ENCODE results near the gene ACAP1. TPM values are rescaled to one million over a fixed set of nuclear protein-coding genes. Genes with fewer than 3 reads are reported as not detected.

ACAP1 gene
- total and polyA plus RNA-seq, 12 donors: 2.1 to 54.7 (median 10.8) TPM

DNA sequence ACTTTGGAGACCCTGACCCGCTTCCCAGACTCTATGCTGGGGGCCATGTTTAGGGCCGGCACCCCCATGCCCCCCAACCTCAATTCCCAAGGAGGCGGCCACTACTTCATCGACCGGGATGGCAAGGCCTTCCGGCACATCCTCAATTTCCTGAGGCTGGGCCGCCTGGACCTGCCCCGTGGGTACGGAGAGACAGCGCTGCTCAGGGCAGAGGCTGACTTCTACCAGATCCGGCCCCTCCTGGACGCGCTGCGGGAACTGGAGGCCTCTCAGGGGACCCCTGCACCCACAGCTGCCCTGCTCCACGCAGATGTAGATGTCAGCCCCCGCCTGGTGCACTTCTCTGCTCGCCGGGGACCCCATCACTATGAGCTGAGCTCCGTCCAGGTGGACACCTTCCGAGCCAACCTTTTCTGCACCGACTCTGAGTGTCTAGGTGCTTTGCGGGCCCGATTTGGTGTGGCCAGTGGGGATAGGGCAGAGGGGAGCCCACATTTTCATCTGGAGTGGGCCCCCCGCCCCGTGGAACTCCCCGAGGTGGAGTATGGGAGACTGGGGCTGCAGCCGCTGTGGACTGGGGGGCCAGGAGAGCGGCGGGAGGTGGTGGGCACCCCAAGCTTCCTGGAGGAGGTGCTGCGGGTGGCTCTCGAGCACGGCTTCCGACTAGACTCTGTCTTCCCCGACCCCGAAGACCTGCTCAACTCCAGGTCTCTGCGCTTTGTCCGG lies 16.7 kb downstream of the ACAP1 start:
- H3K27me3 ChIP-seq: no peaks in the 10 kb centered on the region
- H3K27ac ChIP-seq: peak overlapping the region in 1 of 5 donors; percentile 99
- WGBS, 4 donors: 89 to 92% (median 90%) methylated on average over 19 to 37 of the region's 37 CpGs
- intact Hi-C loops (cut with DNase I): loop anchor here (10.0 kb wide), 2 partner anchors 202 to 212 kb away; partner anchors contain the start of genes SENP3 (in 1 of the 2) and TNFSF13 (in 1 of the 2)
- no peak for TF ChIP-seq POLR2A (IDR thresholded peaks at IDR 0.05)
- TF ChIP-seq, protein P1, sequence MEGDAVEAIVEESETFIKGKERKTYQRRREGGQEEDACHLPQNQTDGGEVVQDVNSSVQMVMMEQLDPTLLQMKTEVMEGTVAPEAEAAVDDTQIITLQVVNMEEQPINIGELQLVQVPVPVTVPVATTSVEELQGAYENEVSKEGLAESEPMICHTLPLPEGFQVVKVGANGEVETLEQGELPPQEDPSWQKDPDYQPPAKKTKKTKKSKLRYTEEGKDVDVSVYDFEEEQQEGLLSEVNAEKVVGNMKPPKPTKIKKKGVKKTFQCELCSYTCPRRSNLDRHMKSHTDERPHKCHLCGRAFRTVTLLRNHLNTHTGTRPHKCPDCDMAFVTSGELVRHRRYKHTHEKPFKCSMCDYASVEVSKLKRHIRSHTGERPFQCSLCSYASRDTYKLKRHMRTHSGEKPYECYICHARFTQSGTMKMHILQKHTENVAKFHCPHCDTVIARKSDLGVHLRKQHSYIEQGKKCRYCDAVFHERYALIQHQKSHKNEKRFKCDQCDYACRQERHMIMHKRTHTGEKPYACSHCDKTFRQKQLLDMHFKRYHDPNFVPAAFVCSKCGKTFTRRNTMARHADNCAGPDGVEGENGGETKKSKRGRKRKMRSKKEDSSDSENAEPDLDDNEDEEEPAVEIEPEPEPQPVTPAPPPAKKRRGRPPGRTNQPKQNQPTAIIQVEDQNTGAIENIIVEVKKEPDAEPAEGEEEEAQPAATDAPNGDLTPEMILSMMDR (IDR thresholded peaks at IDR 0.05): no peak
- H3K4me1 ChIP-seq (replicated peaks in 1 of 2): peaks cover 21 to 31% of the 10 kb centered on the region in 2 donors
- H3K4me3 ChIP-seq: peak overlapping the region in 1 of 4 donors; percentile 78
- DNase-seq: peak in 2 of 7 donors; percentile 28 to 37
- H3K36me3 ChIP-seq (replicated peaks in 1 of 2): no peaks in the 10 kb centered on the region
- no peaks in the 10 kb centered on the region for H3K9me3 ChIP-seq (replicated peaks in 1 of 3)

DNA sequence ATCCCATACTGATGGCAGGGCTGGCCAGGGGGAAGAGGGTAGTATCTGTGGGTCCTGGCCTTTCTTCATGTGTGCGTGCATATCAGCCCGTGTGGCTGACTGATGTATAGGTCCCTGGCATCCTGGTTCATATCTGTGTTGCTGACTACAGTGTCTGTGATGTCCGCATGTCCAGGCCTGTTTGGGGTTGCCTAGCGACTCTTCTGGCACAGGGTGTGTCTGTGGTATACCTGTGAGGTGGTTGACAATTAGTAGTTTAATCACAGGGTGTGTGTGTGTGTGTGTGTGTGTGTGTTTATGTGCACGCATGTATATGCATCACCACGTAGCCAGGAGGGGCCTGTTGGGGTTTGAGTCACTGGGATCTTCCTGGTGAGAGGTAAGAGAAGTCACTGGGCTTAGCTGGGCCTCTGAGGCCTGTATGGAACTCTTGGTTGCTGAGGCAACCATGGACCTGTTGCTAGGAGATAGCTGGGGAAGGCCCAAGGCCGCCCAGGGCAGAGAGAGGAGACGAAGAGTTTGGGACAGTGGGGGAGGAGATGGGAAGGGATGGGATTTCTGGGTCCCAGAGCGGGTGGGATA lies 18.0 kb downstream of the ACAP1 start:
- Histone ChIP-seq H3K4me3 (no peak overlapping the region), H3K27ac (no peak overlapping the region), H3K27me3 (no peaks in the 10 kb centered on the region), H3K4me1 (replicated peaks in 1 of 2) (peaks cover 18 to 26% of the 10 kb centered on the region in 2 donors), H3K9me3 (replicated peaks in 1 of 3) (no peaks in the 10 kb centered on the region), H3K36me3 (replicated peaks in 1 of 2) (no peaks in the 10 kb centered on the region)
- intact Hi-C loops (cut with DNase I): loop anchor here (10.0 kb wide), 2 partner anchors 200 to 210 kb away; partner anchors contain the start of genes SENP3 (in 1 of the 2) and TNFSF13 (in 1 of the 2)
- peak in 2 of 7 donors; percentile 41 to 45 for DNase-seq
- TF ChIP-seq, protein P1 (IDR thresholded peaks at IDR 0.05): no peak
- TF ChIP-seq POLR2A (IDR thresholded peaks at IDR 0.05): no peak
- WGBS, 4 donors: 73 to 76% (median 76%) methylated on average over 6 to 9 of the region's 9 CpGs

DNA sequence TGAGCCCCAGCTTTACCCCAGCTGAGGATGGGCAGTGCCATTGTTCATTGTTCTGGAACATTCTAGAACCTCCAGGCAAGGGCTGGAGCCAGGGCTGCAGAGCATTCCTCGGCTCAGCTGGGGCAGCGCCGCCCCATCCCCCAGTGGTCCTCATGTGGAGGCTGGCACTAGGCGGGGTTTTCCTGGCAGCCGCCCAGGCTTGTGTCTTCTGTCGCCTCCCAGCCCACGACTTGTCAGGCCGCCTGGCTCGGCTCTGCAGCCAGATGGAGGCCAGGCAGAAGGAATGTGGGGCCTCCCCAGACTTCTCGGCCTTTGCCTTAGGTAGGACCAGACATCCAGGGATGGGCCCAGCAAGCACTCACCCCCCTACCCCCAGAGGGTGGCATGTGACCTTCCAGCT lies 18.7 kb downstream of the ACAP1 start, which contains the start of gene TMEM95:
TSS of gene TMEM95 (plus strand) at position 104 of the 400 bp plus-strand sequence. CDS start at position 153, 49 bp downstream.
- intact Hi-C loops (cut with DNase I): loop anchor here (5.0 to 10.0 kb wide), 3 partner anchors 77 to 210 kb away; partner anchors contain the start of genes SENP3 (in 1 of the 2) and TNFSF13 (in 1 of the 2)
- TF ChIP-seq, protein P1 (IDR thresholded peaks at IDR 0.05): no peak
- TF ChIP-seq POLR2A (IDR thresholded peaks at IDR 0.05): no peak
- Histone ChIP-seq H3K4me1 (replicated peaks in 1 of 2) (peaks cover 11 to 19% of the 10 kb centered on the region in 2 donors), H3K27me3 (no peaks in the 10 kb centered on the region), H3K36me3 (replicated peaks in 1 of 2) (no peaks in the 10 kb centered on the region), H3K9me3 (replicated peaks in 1 of 3) (no peaks in the 10 kb centered on the region), H3K27ac (no peak within 1 kb of the TSS), H3K4me3 (no peak within 1 kb of the TSS)
- 65 to 100% (median 71%) methylated on average over 1 to 10 of the region's 10 CpGs for WGBS, 4 donors
- peak in 3 of 7 donors; percentile 30 to 48 (median 35) for DNase-seq

DNA sequence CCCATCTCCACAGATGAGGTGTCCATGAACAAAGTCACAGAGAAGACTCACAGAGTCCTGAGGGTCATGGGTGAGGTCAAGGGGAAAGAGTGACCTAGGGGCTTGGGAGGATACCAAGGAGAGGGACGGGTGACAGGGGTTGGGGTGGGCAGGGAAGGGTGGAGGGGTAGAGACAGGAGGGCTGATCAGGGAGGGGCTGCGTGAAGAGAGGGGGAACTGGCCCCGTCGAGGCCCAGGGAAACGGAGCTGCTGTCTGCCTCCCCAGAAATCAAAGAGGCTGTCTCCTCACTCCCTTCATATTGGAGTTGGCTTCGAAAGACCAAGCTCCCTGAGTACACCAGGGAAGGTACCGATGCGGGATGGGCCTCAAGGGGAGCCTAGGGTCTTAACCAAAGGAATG lies 19.2 kb downstream of the ACAP1 start:
- Histone ChIP-seq H3K9me3 (replicated peaks in 1 of 3) (no peaks in the 10 kb centered on the region), H3K27ac (no peak overlapping the region), H3K36me3 (replicated peaks in 1 of 2) (no peaks in the 10 kb centered on the region), H3K4me1 (replicated peaks in 1 of 2) (peaks cover 7 to 15% of the 10 kb centered on the region in 2 donors), H3K27me3 (no peaks in the 10 kb centered on the region), H3K4me3 (no peak overlapping the region)
- DNase-seq: peak in 1 of 7 donors; percentile 19
- intact Hi-C loops (cut with DNase I): loop anchor here (5.0 to 10.0 kb wide), 3 partner anchors 77 to 209 kb away; partner anchors contain the start of genes SENP3 (in 1 of the 2) and TNFSF13 (in 1 of the 2)
- 75 to 79% (median 77%) methylated on average over 7 to 8 of the region's 8 CpGs for WGBS, 4 donors
- no peak for TF ChIP-seq POLR2A (IDR thresholded peaks at IDR 0.05)
- TF ChIP-seq, protein P1 (IDR thresholded peaks at IDR 0.05): no peak
